GM12873 (cell line): ENCODE measurements around the gene ADAMTSL1.

Source experiments
- TF ChIP-seq, protein P1 (sequence below): IDR thresholded peaks from 2 replicates; pipeline ENCODE4 v1.5.1; 2012; ENCODE audit warnings: low read depth, mild to moderate bottlenecking, moderate library complexity, low read length, control low read depth; ENCODE audit not compliant: insufficient read depth; ENCODE audit errors: missing control alignments

The ADAMTSL1 gene

DNA sequence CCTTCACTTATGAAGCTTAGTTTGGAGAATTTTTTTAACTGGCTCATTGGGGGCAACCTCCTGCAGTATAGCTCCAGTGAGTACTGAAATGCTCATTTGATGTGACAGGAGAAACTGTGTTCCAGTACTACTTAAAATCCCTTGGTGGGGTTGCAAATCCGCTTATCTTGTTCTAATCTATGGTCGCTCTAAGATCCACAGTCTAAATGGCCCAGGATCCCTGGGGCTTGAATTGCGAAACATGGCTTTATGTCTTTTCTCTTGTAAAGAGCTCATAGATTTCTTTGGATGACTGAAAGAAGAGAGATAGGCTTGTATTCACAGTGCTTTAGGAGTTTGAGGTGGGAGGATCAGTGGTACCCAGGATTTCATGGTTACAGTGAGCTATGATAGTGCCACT is 52.7 kb downstream of the ADAMTSL1 start:
- TF ChIP-seq, protein P1, sequence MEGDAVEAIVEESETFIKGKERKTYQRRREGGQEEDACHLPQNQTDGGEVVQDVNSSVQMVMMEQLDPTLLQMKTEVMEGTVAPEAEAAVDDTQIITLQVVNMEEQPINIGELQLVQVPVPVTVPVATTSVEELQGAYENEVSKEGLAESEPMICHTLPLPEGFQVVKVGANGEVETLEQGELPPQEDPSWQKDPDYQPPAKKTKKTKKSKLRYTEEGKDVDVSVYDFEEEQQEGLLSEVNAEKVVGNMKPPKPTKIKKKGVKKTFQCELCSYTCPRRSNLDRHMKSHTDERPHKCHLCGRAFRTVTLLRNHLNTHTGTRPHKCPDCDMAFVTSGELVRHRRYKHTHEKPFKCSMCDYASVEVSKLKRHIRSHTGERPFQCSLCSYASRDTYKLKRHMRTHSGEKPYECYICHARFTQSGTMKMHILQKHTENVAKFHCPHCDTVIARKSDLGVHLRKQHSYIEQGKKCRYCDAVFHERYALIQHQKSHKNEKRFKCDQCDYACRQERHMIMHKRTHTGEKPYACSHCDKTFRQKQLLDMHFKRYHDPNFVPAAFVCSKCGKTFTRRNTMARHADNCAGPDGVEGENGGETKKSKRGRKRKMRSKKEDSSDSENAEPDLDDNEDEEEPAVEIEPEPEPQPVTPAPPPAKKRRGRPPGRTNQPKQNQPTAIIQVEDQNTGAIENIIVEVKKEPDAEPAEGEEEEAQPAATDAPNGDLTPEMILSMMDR: no peak

GRCh38 chr9:18531136-18532065 is 57.4 kb downstream of the ADAMTSL1 start:
- TF ChIP-seq, protein P1: no peak

DNA sequence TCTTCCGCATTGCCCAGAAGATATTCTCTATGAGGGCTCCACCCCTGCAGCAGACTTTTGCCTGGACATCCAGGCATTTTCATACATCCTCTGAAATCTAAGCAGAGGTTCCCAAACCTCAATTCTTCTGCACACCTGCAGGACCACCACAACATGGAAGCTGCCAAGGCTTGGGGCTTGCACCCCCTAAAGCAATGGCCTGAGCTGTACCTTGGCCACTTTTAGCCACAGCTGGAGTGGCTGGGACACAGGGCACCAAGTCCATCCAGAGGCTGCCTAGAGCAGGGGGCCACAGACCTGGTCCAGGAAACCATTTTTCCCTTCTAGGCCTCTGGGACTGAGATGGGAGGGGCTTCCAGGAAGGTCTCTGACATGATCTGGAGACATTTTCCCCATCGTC is 60.7 kb downstream of the ADAMTSL1 start:
- TF ChIP-seq, protein P1: no peak

DNA sequence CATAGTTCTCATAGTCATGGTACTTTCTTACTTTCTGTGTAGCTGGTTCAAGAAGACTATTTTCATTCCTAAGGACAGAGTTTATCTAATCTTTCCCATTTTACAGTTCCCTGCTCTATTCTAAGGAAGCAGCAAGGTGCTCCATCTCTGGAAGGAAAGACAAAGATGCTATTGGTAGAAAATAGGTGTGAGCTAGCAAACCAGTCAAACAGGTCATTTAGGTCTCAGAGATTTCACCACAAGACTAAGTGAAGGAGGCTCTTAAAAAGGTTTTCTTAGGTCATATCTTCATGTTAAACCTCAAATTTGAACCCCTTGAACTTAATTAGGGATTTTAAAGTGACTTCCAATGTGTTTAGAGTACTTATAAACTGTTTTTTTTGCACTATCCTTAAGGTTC is 62.6 kb downstream of the ADAMTSL1 start:
- TF ChIP-seq, protein P1: no peak

DNA sequence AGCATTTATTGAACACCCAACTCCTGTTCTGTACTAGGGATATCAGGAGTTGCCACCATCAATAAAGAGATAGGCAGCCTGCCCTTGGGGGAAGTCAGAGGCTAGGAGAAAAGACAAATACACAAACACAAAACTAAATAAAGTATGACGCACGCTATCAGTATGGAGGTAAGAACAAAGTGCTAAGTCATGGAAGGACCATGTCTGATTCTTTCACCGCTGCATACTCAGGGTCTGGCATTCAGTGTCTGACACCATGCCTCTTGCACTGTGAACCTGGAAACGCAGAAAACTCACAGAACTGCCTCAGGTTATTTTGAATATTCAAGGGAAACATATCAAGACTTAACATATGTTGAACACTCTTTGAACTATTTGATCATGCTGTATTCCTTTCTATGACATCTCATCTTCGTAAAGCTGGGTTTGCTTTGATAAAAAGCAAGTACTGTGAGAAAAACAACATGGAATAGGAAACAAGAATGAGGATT is 65.3 kb downstream of the ADAMTSL1 start:
- TF ChIP-seq, protein P1: no peak

DNA sequence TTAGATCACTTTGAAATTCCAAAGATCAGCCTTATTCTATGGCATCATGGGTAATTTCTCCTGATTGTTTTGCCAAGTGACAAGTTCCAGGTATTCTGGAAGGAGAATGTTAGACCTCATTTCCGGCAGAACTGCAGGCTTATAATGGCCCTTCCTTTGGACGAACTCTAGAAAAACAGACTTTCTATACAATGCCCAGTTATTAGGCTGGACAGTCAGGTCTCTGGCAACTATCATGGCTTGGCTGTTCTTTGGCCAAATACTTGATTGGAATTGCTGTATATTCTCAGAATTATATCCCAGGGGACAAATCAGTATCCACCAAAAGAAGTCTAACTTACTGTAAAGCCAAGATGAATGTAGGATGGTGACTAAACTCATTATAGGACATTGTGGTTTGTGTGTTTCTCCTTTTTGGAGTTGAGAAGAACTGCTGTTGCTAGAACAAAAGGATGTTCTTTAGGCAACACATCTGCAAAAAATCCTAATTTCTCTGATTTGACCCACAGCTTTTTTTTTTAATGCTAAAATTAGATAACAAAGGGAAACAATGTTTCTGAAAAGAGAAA is 69.0 kb downstream of the ADAMTSL1 start:
- TF ChIP-seq, protein P1: no peak
